HepG2 (cell line): Measurements from ENCODE around the gene SMAD3. TPM values are rescaled to one million over a fixed set of nuclear protein-coding genes. Genes with fewer than 3 reads are reported as not detected.

ENCODE experiments used
- CHD4 ChIP-seq: fragments of 200-600 bp; sonication (generic); IDR thresholded peaks from 2 replicates; pipeline ENCODE4 v1.7.0; 2017; ENCODE audit warnings: mild to moderate bottlenecking, low read length, borderline replicate concordance
- ELF1 ChIP-seq: sonication (generic); formaldehyde crosslinking; IDR thresholded peaks from 2 replicates; pipeline ENCODE4 v1.4.0; 2020; ENCODE audit warnings: missing genetic modification reagents
- FOXC1 ChIP-seq: sonication (generic); formaldehyde crosslinking; IDR thresholded peaks from 2 replicates; pipeline ENCODE4 v1.8.0; 2022; ENCODE audit warnings: mild to moderate bottlenecking, missing genetic modification reagents, borderline replicate concordance
- FOXM1 ChIP-seq: sonication (generic); formaldehyde crosslinking; IDR thresholded peaks from 2 replicates; pipeline ENCODE4 v1.5.0; 2020; ENCODE audit warnings: missing genetic modification reagents
- GLI4 ChIP-seq: sonication (generic); formaldehyde crosslinking; IDR thresholded peaks from 2 replicates; pipeline ENCODE4 v1.5.1; 2020; ENCODE audit warnings: missing genetic modification reagents, mild to moderate bottlenecking, moderate library complexity, borderline replicate concordance
- KDM3A ChIP-seq: IDR thresholded peaks from 2 replicates; pipeline ENCODE4 v1.6.1; 2018; ENCODE audit warnings: low read depth, missing compliant biosample characterization
- SIN3B ChIP-seq: fragments of 150-350 bp; IDR thresholded peaks from 2 replicates; pipeline ENCODE4 v1.6.1; 2014; ENCODE audit warnings: low read length
- USF2 ChIP-seq, 2 experiments: sonication (generic) in 1 of 2; formaldehyde crosslinking in 1 of 2; IDR thresholded peaks; 2 replicates each; pipeline versions ENCODE4 v1.5.1 to v1.6.1; 2011 to 2020; ENCODE audit warnings: borderline replicate concordance in 1 of 2, low read depth in 1 of 2, low read length in 1 of 2, mild to moderate bottlenecking in 1 of 2, missing genetic modification reagents in 1 of 2, moderate library complexity in 1 of 2
- WIZ ChIP-seq: sonication (generic); formaldehyde crosslinking; IDR thresholded peaks from 2 replicates; pipeline ENCODE4 v1.5.1; 2020; ENCODE audit warnings: mild to moderate bottlenecking, missing genetic modification reagents
- ZBTB2 ChIP-seq: sonication (generic); formaldehyde crosslinking; IDR thresholded peaks from 2 replicates; pipeline ENCODE4 v1.8.0; 2022; ENCODE audit warnings: low read depth, missing genetic modification reagents
- ZKSCAN5 ChIP-seq: sonication (generic); formaldehyde crosslinking; IDR thresholded peaks from 2 replicates; pipeline ENCODE4 v1.5.1; 2020; ENCODE audit warnings: mild to moderate bottlenecking, missing genetic modification reagents
- ZNF24 ChIP-seq: fragments of 450-650 bp; IDR thresholded peaks from 2 replicates; pipeline ENCODE4 v1.6.1; 2017; ENCODE audit warnings: antibody characterized with exemption, mild to moderate bottlenecking
- ZNF557 ChIP-seq: sonication (generic); formaldehyde crosslinking; IDR thresholded peaks from 2 replicates; pipeline ENCODE4 v1.4.0; 2020; ENCODE audit warnings: missing genetic modification reagents
- ZNF747 ChIP-seq: sonication (generic); formaldehyde crosslinking; IDR thresholded peaks from 2 replicates; pipeline ENCODE4 v1.8.1; 2023; ENCODE audit warnings: missing genetic modification reagents, mild to moderate bottlenecking, borderline replicate concordance
- ZNF850 ChIP-seq: sonication (generic); formaldehyde crosslinking; conservative IDR thresholded peaks from 2 replicates; pipeline ENCODE4 v1.9.0; 2021; ENCODE audit warnings: mild to moderate bottlenecking, missing genetic modification reagents
- polyA plus RNA-seq, 8 experiments: library from polyadenylated mRNA; depleted of rRNA in 3 of 8; stranded (reverse) in 7 of 8; unstranded in 1 of 8; fragments of >200 nt; fragmentation: Illumina TruSeq in 4 of 8; extraction: Trizol in 4 of 8; gene quantifications; 2 replicates each; pipeline versions ENCODE4 v1.2.1 to v1.2.3, GENCODE V29; 2011 to 2016; ENCODE audit warnings: low read depth in 4 of 8, missing spikeins in 1 of 8, mixed read lengths in 1 of 8; ENCODE audit not compliant: insufficient read depth in 1 of 8
- total RNA-seq, 5 experiments: library from RNA; depleted of rRNA; stranded (reverse); fragments of >200 nt; fragmentation: Illumina TruSeq; extraction: Trizol; gene quantifications; 2 replicates each; pipeline ENCODE4 v1.2.3, GENCODE V29; 2016; ENCODE audit warnings: low read depth in 1 of 5
- TF ChIP-seq, protein P1 (sequence below): sonication (generic); formaldehyde crosslinking; IDR thresholded peaks from 2 replicates; pipeline ENCODE4 v1.5.1; 2020; ENCODE audit warnings: mild to moderate bottlenecking, missing genetic modification reagents, borderline replicate concordance
- TF ChIP-seq, protein P2 (sequence below): sonication (generic); formaldehyde crosslinking; IDR thresholded peaks from 2 replicates; pipeline ENCODE4 v1.8.0; 2022; ENCODE audit warnings: mild to moderate bottlenecking, missing genetic modification reagents, borderline replicate concordance
- TF ChIP-seq, protein P3 (sequence below): sonication (generic); formaldehyde crosslinking; IDR thresholded peaks from 2 replicates; pipeline ENCODE4 v1.4.0; 2020; ENCODE audit warnings: mild to moderate bottlenecking, missing genetic modification reagents

The SMAD3 gene
- total and polyA plus RNA-seq, 2 of the 13 experiments (the other 11 are each of a cell fraction or from before 2014, with no cell fraction given): 8.6 to 56.3 TPM

DNA sequence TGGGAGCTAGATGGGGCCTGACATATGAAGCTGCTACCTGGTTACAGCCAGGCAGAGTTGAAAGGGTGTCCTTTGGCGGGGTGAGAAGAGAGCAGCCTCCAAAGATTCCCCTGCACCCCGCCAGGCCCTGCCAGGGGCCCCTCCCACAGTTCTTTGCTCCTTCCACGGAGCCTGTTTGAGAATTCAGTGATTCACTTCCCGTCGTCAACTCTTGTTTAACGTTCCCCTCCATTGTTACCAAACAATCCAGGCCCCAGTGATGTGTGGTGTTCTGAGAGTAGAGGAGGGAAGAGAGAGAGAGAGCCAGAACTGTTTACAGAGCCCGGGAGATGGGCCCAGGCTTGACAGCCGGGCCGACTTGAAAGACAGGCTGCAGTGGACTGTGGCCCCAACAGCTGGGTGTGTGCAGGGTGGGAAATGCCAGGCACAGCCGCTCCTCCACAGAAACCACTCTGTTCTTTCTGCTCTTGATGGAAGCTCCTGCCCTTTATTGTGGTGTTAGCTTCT, 81.5 kb downstream of the SMAD3 start (continued):
- TF ChIP-seq USF2 (IDR thresholded peaks at IDR 0.05; ENCODE audit: low read depth, low read length) (no peak), USF2 (CRISPR knock-in tag; IDR thresholded peaks at IDR 0.05; ENCODE audit: borderline replicate concordance) (no peak), SIN3B (no peak), ZKSCAN5 (CRISPR knock-in tag) (peak; percentile 99), WIZ (CRISPR knock-in tag) (no peak), KDM3A (CRISPR knock-in tag) (0 out of 2 replicates have a peak, but pooled peaks have one; percentile 18), GLI4 (CRISPR knock-in tag) (no peak), ZNF747 (CRISPR knock-in tag) (peak; percentile 39; the same call in 1 of the 2 replicates), FOXM1 (CRISPR knock-in tag) (no peak), ZNF24 (0 out of 2 replicates have a peak, but pooled peaks have one; percentile 56), ZNF850 (CRISPR knock-in tag) (no peak), ZNF557 (CRISPR knock-in tag) (no peak), ZBTB2 (CRISPR knock-in tag) (no peak), CHD4 (no peak), ELF1 (CRISPR knock-in tag) (peak; percentile 58; the same call in 1 of the 2 replicates), FOXC1 (CRISPR knock-in tag) (peak; percentile 51; the same call in 1 of the 2 replicates)
- TF ChIP-seq, protein P1, sequence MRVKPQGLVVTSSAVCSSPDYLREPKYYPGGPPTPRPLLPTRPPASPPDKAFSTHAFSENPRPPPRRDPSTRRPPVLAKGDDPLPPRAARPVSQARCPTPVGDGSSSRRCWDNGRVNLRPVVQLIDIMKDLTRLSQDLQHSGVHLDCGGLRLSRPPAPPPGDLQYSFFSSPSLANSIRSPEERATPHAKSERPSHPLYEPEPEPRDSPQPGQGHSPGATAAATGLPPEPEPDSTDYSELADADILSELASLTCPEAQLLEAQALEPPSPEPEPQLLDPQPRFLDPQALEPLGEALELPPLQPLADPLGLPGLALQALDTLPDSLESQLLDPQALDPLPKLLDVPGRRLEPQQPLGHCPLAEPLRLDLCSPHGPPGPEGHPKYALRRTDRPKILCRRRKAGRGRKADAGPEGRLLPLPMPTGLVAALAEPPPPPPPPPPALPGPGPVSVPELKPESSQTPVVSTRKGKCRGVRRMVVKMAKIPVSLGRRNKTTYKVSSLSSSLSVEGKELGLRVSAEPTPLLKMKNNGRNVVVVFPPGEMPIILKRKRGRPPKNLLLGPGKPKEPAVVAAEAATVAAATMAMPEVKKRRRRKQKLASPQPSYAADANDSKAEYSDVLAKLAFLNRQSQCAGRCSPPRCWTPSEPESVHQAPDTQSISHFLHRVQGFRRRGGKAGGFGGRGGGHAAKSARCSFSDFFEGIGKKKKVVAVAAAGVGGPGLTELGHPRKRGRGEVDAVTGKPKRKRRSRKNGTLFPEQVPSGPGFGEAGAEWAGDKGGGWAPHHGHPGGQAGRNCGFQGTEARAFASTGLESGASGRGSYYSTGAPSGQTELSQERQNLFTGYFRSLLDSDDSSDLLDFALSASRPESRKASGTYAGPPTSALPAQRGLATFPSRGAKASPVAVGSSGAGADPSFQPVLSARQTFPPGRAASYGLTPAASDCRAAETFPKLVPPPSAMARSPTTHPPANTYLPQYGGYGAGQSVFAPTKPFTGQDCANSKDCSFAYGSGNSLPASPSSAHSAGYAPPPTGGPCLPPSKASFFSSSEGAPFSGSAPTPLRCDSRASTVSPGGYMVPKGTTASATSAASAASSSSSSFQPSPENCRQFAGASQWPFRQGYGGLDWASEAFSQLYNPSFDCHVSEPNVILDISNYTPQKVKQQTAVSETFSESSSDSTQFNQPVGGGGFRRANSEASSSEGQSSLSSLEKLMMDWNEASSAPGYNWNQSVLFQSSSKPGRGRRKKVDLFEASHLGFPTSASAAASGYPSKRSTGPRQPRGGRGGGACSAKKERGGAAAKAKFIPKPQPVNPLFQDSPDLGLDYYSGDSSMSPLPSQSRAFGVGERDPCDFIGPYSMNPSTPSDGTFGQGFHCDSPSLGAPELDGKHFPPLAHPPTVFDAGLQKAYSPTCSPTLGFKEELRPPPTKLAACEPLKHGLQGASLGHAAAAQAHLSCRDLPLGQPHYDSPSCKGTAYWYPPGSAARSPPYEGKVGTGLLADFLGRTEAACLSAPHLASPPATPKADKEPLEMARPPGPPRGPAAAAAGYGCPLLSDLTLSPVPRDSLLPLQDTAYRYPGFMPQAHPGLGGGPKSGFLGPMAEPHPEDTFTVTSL: peak; percentile 93
- TF ChIP-seq, protein P2, sequence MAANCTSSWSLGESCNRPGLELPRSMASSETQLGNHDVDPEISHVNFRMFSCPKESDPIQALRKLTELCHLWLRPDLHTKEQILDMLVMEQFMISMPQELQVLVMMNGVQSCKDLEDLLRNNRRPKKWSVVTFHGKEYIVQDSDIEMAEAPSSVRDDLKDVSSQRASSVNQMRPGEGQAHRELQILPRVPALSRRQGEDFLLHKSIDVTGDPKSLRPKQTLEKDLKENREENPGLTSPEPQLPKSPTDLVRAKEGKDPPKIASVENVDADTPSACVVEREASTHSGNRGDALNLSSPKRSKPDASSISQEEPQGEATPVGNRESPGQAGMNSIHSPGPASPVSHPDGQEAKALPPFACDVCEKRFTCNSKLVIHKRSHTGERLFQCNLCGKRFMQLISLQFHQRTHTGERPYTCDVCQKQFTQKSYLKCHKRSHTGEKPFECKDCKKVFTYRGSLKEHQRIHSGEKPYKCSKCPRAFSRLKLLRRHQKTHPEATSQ: no peak; the same call in 1 of the 2 replicates
- TF ChIP-seq, protein P3, sequence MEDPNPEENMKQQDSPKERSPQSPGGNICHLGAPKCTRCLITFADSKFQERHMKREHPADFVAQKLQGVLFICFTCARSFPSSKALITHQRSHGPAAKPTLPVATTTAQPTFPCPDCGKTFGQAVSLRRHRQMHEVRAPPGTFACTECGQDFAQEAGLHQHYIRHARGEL (CRISPR knock-in tag): no peak
